GM12878 (cell line): ENCODE measurements around the gene H1-8. TPM values are rescaled to one million over a fixed set of nuclear protein-coding genes. Genes with fewer than 3 reads are reported as not detected.

Source experiments
- ATAC-seq: fragments of 200-7000 bp; cut with Tn5 transposase; 3 replicates; pipeline ENCODE4 v1.9.1; 2020; ENCODE audit warnings: mild to moderate bottlenecking, moderate library complexity
- BruUV-seq: library from RNA; stranded (reverse); fragments of 400-500 nt; replicated peaks from 2 replicates; lab custom pipeline; 2021; lab: Mats Ljungman, UMichigan
- CTCF ChIA-PET: fragments of 300-600 bp; sonication (Branson Sonifier 250); formaldehyde crosslinking; extraction: SDS; loops from one replicate; lab custom pipeline; 2021; ENCODE audit warnings: inconsistent platforms; lab: Yijun Ruan, JAX
- POLR2A ChIA-PET: fragments of 350-600 bp; formaldehyde crosslinking; extraction: SDS; loops from one replicate; lab custom pipeline; 2021; ENCODE audit warnings: inconsistent platforms; lab: Charles Lee
- RAD21 ChIA-PET: fragments of 300-600 bp; sonication (Branson Sonifier 250); formaldehyde crosslinking; loops from one replicate; lab custom pipeline; 2023; ENCODE audit warnings: antibody characterized with exemption; ENCODE audit not compliant: unreplicated experiment; lab: Charles Lee
- SMC1A ChIA-PET: fragments of 300-600 bp; sonication (Branson Sonifier 250); formaldehyde crosslinking; loops from one replicate; lab custom pipeline; 2023; ENCODE audit not compliant: unreplicated experiment, uncharacterized antibody; lab: Charles Lee
- DNase-seq: peaks from one replicate; pipeline ENCODE4 v3.0.0-alpha.2; 2011; ENCODE audit warnings: low read depth, low spot score
- FAIRE-seq: peaks from 3 replicates; lab custom pipeline; 2011; peaks lifted over from hg19 to GRCh38; lab: Jason Lieb, UNC
- H2AFZ ChIP-seq: 2 replicates; pipeline ENCODE4 v1.6.0; 2011; ENCODE audit warnings: low read depth, low read length, control low read depth; ENCODE audit not compliant: control insufficient read depth
- H3K27ac ChIP-seq: 2 replicates; pipeline ENCODE4 v1.5.1; 2011; ENCODE audit warnings: control low read depth; ENCODE audit not compliant: control insufficient read depth, insufficient read depth
- H3K27me3 ChIP-seq, 2 experiments: replicated peaks in 1 of 2; 2 replicates each; pipeline versions ENCODE4 v1.6.0 to v1.6.1; 2011; ENCODE audit warnings: low read length in 1 of 2; ENCODE audit not compliant: control insufficient read depth in 2 of 2, insufficient read depth in 2 of 2
- H3K36me3 ChIP-seq, 2 experiments: 2 replicates each; pipeline ENCODE4 v1.5.1; 2011; ENCODE audit warnings: low read length in 1 of 2; ENCODE audit not compliant: control insufficient read depth in 2 of 2, insufficient read depth in 2 of 2
- H3K4me1 ChIP-seq: 2 replicates; pipeline ENCODE4 v1.6.1; 2011; ENCODE audit warnings: mild to moderate bottlenecking, low read length, moderate library complexity, mixed read lengths; ENCODE audit not compliant: control insufficient read depth, insufficient read depth
- H3K4me2 ChIP-seq: 2 replicates; pipeline ENCODE4 v1.6.0; 2011; ENCODE audit warnings: control low read depth; ENCODE audit not compliant: control insufficient read depth, insufficient read depth
- H3K4me3 ChIP-seq: fragments of 200-600 bp; sonication (generic); 2 replicates; pipeline ENCODE4 v1.5.1; 2016
- H3K79me2 ChIP-seq: 2 replicates; pipeline ENCODE4 v1.6.0; 2011; ENCODE audit warnings: low read length; ENCODE audit not compliant: control insufficient read depth, insufficient read depth
- H3K9ac ChIP-seq: 2 replicates; pipeline ENCODE4 v1.8.0; 2011; ENCODE audit warnings: low read length, control low read depth, mixed read lengths; ENCODE audit not compliant: control insufficient read depth, insufficient read depth
- H3K9me3 ChIP-seq: replicated peaks from 3 replicates; pipeline ENCODE4 v1.5.1; 2011; ENCODE audit warnings: mild to moderate bottlenecking, low read length; ENCODE audit not compliant: control insufficient read depth, insufficient read depth
- H4K20me1 ChIP-seq: 2 replicates; pipeline ENCODE4 v1.6.0; 2011; ENCODE audit not compliant: control insufficient read depth, insufficient read depth
- CEBPB ChIP-seq, 2 experiments: fragments of 150-350 bp in 1 of 2; IDR thresholded peaks; 2 replicates each; pipeline ENCODE4 v1.6.1; 2012 to 2014; ENCODE audit warnings: low read depth in 2 of 2, low read length in 2 of 2, borderline replicate concordance in 1 of 2, inconsistent platforms in 1 of 2
- E4F1 ChIP-seq: fragments of 450-650 bp; IDR thresholded peaks from 2 replicates; pipeline ENCODE4 v1.6.1; 2018; ENCODE audit warnings: borderline replicate concordance, mild to moderate bottlenecking; ENCODE audit not compliant: partially characterized antibody
- ESRRA ChIP-seq: IDR thresholded peaks from 2 replicates; pipeline ENCODE4 v1.6.1; 2012; ENCODE audit warnings: mild to moderate bottlenecking, low read length, improper control_type of control experiment
- GABPA ChIP-seq: IDR thresholded peaks from 2 replicates; pipeline ENCODE4 v1.6.1; 2014; ENCODE audit warnings: antibody characterized with exemption, low read depth, mild to moderate bottlenecking, inconsistent platforms
- IKZF2 ChIP-seq, 2 experiments: fragments of 450-650 bp; IDR thresholded peaks; 2 replicates each; pipeline ENCODE4 v1.6.1; 2017; ENCODE audit warnings: mild to moderate bottlenecking in 2 of 2, moderate library complexity in 2 of 2
- NR2C1 ChIP-seq: fragments of 450-650 bp; IDR thresholded peaks from 2 replicates; pipeline ENCODE4 v1.6.1; 2017; ENCODE audit warnings: antibody characterized with exemption, mild to moderate bottlenecking, moderate library complexity
- NR2F1 ChIP-seq: fragments of 450-650 bp; conservative IDR thresholded peaks from 2 replicates; pipeline ENCODE4 v1.6.1; 2017; ENCODE audit warnings: mild to moderate bottlenecking
- POU2F2 ChIP-seq: IDR thresholded peaks from 3 replicates; pipeline ENCODE4 v1.6.1; 2011; ENCODE audit warnings: low read depth, mild to moderate bottlenecking, low read length, borderline replicate concordance
- REST ChIP-seq: IDR thresholded peaks from 2 replicates; pipeline ENCODE4 v1.6.1; 2012; ENCODE audit warnings: mild to moderate bottlenecking, low read depth, low read length
- SMC3 ChIP-seq: IDR thresholded peaks from 2 replicates; pipeline ENCODE4 v1.6.1; 2011; ENCODE audit warnings: low read length, improper control_type of control experiment, borderline replicate concordance
- STAT3 ChIP-seq: IDR thresholded peaks from 2 replicates; pipeline ENCODE4 v1.6.1; 2011; ENCODE audit warnings: low read depth, low read length, improper control_type of control experiment
- TAF1 ChIP-seq: IDR thresholded peaks from 2 replicates; pipeline ENCODE4 v1.6.1; 2011; ENCODE audit warnings: mild to moderate bottlenecking, low read depth, low read length, borderline replicate concordance
- ZNF24 ChIP-seq: fragments of 450-650 bp; IDR thresholded peaks from 2 replicates; pipeline ENCODE4 v1.6.1; 2017; ENCODE audit warnings: antibody characterized with exemption, mild to moderate bottlenecking
- ZNF274 ChIP-seq: IDR thresholded peaks from one replicate; pipeline ENCODE4 v1.8.0; 2011; ENCODE audit not compliant: insufficient read length, insufficient read depth
- ZNF622 ChIP-seq: fragments of 450-650 bp; IDR thresholded peaks from 2 replicates; pipeline ENCODE4 v1.6.1; 2017; ENCODE audit warnings: mild to moderate bottlenecking, inconsistent platforms
- WGBS: methylation state at CpG from one replicate; pipeline ENCODE4 v1.1.6; 2016; ENCODE audit warnings: low lambda C conversion rate; ENCODE audit not compliant: insufficient replicate concordance, insufficient coverage; ENCODE audit errors: missing lambda C conversion rate; 5-methylcytosine and 5-hydroxymethylcytosine counted together
- in situ Hi-C: fragments of 300-500 bp; cut with MboI; formaldehyde crosslinking; loops from 9 replicates; pipeline ENCODE4 v1.14.3; 2018; ENCODE audit warnings: mixed read lengths
- intact Hi-C: fragments of 100-400 bp; cut with micrococcal nuclease; formaldehyde crosslinking; loops from one replicate; pipeline ENCODE4 v1.14.2; 2022; ENCODE audit not compliant: unreplicated experiment
- polyA plus RNA-seq, 11 experiments: library from polyadenylated mRNA; depleted of rRNA in 4 of 11; unstranded in 6 of 11; stranded (reverse) in 5 of 11; fragments of >200 nt; fragmentation: Nextera tagmentation in 4 of 11; fragmentation: Illumina TruSeq in 1 of 11; extraction: Ambion mirVana in 4 of 11; extraction: Trizol in 1 of 11; gene quantifications; 1 replicate in 1 of 11; 2 replicates in 10 of 11; pipeline versions ENCODE4 v1.2.1 to v1.2.3, GENCODE V29; 2011 to 2016; ENCODE audit warnings: inconsistent platforms in 2 of 11, missing spikeins in 2 of 11, low read depth in 1 of 11
- total RNA-seq, 4 experiments: library from RNA; depleted of rRNA in 3 of 4; stranded (reverse); fragments of >200 nt in 3 of 4; fragmentation: Illumina TruSeq in 1 of 4; extraction: Trizol in 1 of 4; gene quantifications; 2 replicates each; pipeline versions ENCODE4 v1.2.1 to v1.2.3, GENCODE V29; 2013 to 2021

Gene H1-8
- total and polyA plus RNA-seq, 10 of the 15 experiments (the other 5 are each of a cell fraction or from before 2014, with no cell fraction given), result not detected

- CTCF ChIA-PET, result no interaction called here
- no peak overlapping the region for H2AFZ ChIP-seq
- no peak for DNase-seq
- H3K79me2 ChIP-seq, result no peaks in the 10 kb centered on the region
- H4K20me1 ChIP-seq, result no peaks in the 10 kb centered on the region
- H3K9me3 ChIP-seq, result no peaks in the 10 kb centered on the region
- peaks cover 22% of the 10 kb centered on the region for H3K4me1 ChIP-seq
- FAIRE-seq, result no peak
- H3K9ac ChIP-seq, result no peak overlapping the region
- in situ Hi-C loops, result no loop called here
- BruUV-seq, result no TSS peak
- POLR2A ChIA-PET, result no interaction called here
- H3K4me2 ChIP-seq, result no peak overlapping the region
- no peak overlapping the region for H3K4me3 ChIP-seq
- intact Hi-C loops, result no loop called here
- H3K36me3 ChIP-seq, result no peaks in the 10 kb centered on the region
- TF ChIP-seq TAF1, result no peak
- TF ChIP-seq NR2F1, result no peak
- no peak for TF ChIP-seq STAT3
- TF ChIP-seq ZNF274, result no peak
- TF ChIP-seq POU2F2, result no peak
- TF ChIP-seq IKZF2 (IDR thresholded peaks at IDR 0.05), result no peak
- no peak for TF ChIP-seq GABPA
- no peak for TF ChIP-seq ZNF24
- no peak for TF ChIP-seq SMC3
- TF ChIP-seq REST, result no peak
- TF ChIP-seq CEBPB (IDR thresholded peaks at IDR 0.05; ENCODE audit: borderline replicate concordance in 1 of 2, low read depth in 2 of 2, low read length in 2 of 2), result no peak
- no peak for TF ChIP-seq E4F1
- no peak for TF ChIP-seq NR2C1
- TF ChIP-seq ZNF622, result no peak
- no peak for TF ChIP-seq ESRRA
- TF ChIP-seq, all 136 proteins: peak for 0
- H3K27me3 ChIP-seq, result no peaks in the 10 kb centered on the region
- SMC1A ChIA-PET, result no interaction called here
- H3K27ac ChIP-seq, result no peak overlapping the region
- RAD21 ChIA-PET, result no interaction called here
- WGBS, result 58% methylated on average over 10 of the region's 10 CpGs
- ATAC-seq, result no peak
Measured at GRCh38 chr3:129579991-129580390, 37.0 kb downstream of the H1-8 start.
